GM21786 (cell line): ENCODE results near the gene ZDHHC16.
"Not testable (repeated sequence)": the region's sequence is repeated elsewhere in the genome, so short reads cannot be mapped to it uniquely, and the experiment has no call there.

Source experiments
- ATAC-seq: cut with Tn5 transposase; IDR thresholded peaks from one replicate; pipeline ENCODE4 v1.9.1; 2021; ENCODE audit not compliant: unreplicated experiment

ZDHHC16 gene

GRCh38 chr10:97445722-97446639 lies at the start of gene ZDHHC16, which contains the start of gene EXOSC1:
Gene ZDHHC16 (plus strand): TSS chr10:97446175. CDS start chr10:97451676, 5,501 bp downstream.
Gene EXOSC1 (minus strand): TSS chr10:97446006. CDS start chr10:97445985, 21 bp downstream.
- ATAC-seq: peak; percentile 98

- no peak for ATAC-seq
Observed at GRCh38 chr10:97399843-97400545, 46.0 kb upstream of the ZDHHC16 start.

- ATAC-seq: peak; percentile 99
Observed at GRCh38 chr10:97400665-97401454, 45.1 kb upstream of the ZDHHC16 start, which contains the start of gene RRP12. Gene RRP12 (minus strand): TSS chr10:97401340. CDS start chr10:97401231, 109 bp downstream.

- ATAC-seq: no peak
Observed at GRCh38 chr10:97401455-97401919, 44.5 kb upstream of the ZDHHC16 start.

GRCh38 chr10:97404044-97404443 lies 41.9 kb upstream of the ZDHHC16 start:
- no peak for ATAC-seq

- no peak for ATAC-seq
Observed at GRCh38 chr10:97406064-97406463, 39.9 kb upstream of the ZDHHC16 start.

GRCh38 chr10:97406483-97406882 lies 39.5 kb upstream of the ZDHHC16 start:
- not testable (repeated sequence) for ATAC-seq

- ATAC-seq: peak; percentile 90
Observed at GRCh38 chr10:97407211-97407951, 38.6 kb upstream of the ZDHHC16 start.

GRCh38 chr10:97407952-97408248 lies 38.1 kb upstream of the ZDHHC16 start:
- no peak for ATAC-seq

GRCh38 chr10:97408496-97408992 lies 37.4 kb upstream of the ZDHHC16 start:
- no peak for ATAC-seq

GRCh38 chr10:97411406-97411805 lies 34.6 kb upstream of the ZDHHC16 start:
- no peak for ATAC-seq

GRCh38 chr10:97412891-97413304 lies 33.1 kb upstream of the ZDHHC16 start:
- ATAC-seq: peak; percentile 48

- no peak for ATAC-seq
Observed at GRCh38 chr10:97416565-97416964, 29.4 kb upstream of the ZDHHC16 start.

GRCh38 chr10:97423757-97424098 lies 22.2 kb upstream of the ZDHHC16 start:
- not testable (repeated sequence) for ATAC-seq

GRCh38 chr10:97425964-97426775 lies 19.8 kb upstream of the ZDHHC16 start, which contains the start of gene PGAM1:
Gene PGAM1 (plus strand): TSS chr10:97426191. CDS start chr10:97426308, 117 bp downstream.
- peak; percentile 80 for ATAC-seq

- no peak for ATAC-seq
Observed at GRCh38 chr10:97426776-97427570, 19.0 kb upstream of the ZDHHC16 start.

GRCh38 chr10:97427571-97428179 lies 18.3 kb upstream of the ZDHHC16 start:
- ATAC-seq: no peak

- ATAC-seq: no peak
Observed at GRCh38 chr10:97428572-97428981, 17.4 kb upstream of the ZDHHC16 start.
